HepG2 (cell line): ENCODE data around the gene MT1M. TPM values are rescaled to one million over a fixed set of nuclear protein-coding genes. Genes with fewer than 3 reads are reported as not detected.

Experiments
- ATAC-seq: fragments of 200-7000 bp; cut with Tn5 transposase; 3 replicates; pipeline ENCODE4 v1.9.1; 2020; ENCODE audit warnings: mild to moderate bottlenecking, moderate library complexity
- BruUV-seq: library from RNA; stranded (reverse); fragments of 400-500 nt; replicated peaks from 2 replicates; lab custom pipeline; 2021; lab: Mats Ljungman, UMichigan
- CTCF ChIA-PET: fragments of 300-600 bp; formaldehyde crosslinking; extraction: SDS; loops from one replicate; lab custom pipeline; 2021; ENCODE audit warnings: low total read pairs, inconsistent platforms, low intra/inter-chr PET ratio; lab: Yijun Ruan, JAX
- POLR2A ChIA-PET: fragments of 350-600 bp; sonication (Branson Sonifier 250); formaldehyde crosslinking; loops from one replicate; lab custom pipeline; 2020; ENCODE audit warnings: antibody characterized with exemption, inconsistent platforms; lab: Yijun Ruan, JAX
- DNase-seq: peaks from one replicate; pipeline ENCODE4 v3.0.0-alpha.2; 2015; ENCODE audit warnings: low spot score
- FAIRE-seq: peaks from 3 replicates; lab custom pipeline; 2011; peaks lifted over from hg19 to GRCh38; lab: Jason Lieb, UNC
- H2AFZ ChIP-seq: one replicate; pipeline ENCODE4 v1.6.1; 2011; ENCODE audit warnings: low read length, inconsistent platforms
- H3K27ac ChIP-seq: fragments of 300-600 bp; 3 replicates; pipeline ENCODE4 v1.8.0; 2011; ENCODE audit warnings: mixed run types, mild to moderate bottlenecking, mixed read lengths, low read length, inconsistent platforms; ENCODE audit not compliant: insufficient read depth; ENCODE audit errors: extremely low read length
- H3K27me3 ChIP-seq, 2 experiments: fragments of 200-600 bp in 1 of 2; 2 replicates in 1 of 2; 3 replicates in 1 of 2; pipeline versions ENCODE4 v1.6.0 to v1.8.0; 2011; ENCODE audit warnings: low read length in 2 of 2, mild to moderate bottlenecking in 2 of 2, moderate library complexity in 2 of 2, inconsistent platforms in 1 of 2; ENCODE audit not compliant: insufficient read depth in 2 of 2, control insufficient read depth in 1 of 2
- H3K36me3 ChIP-seq, 2 experiments: fragments of 200-600 bp in 1 of 2; replicated peaks in 1 of 2; 2 replicates in 1 of 2; 3 replicates in 1 of 2; pipeline versions ENCODE4 v1.5.1 to v1.8.0; 2011; ENCODE audit warnings: low read length in 2 of 2, inconsistent platforms in 1 of 2; ENCODE audit not compliant: insufficient read depth in 2 of 2, control insufficient read depth in 1 of 2
- H3K4me1 ChIP-seq: 2 replicates; pipeline ENCODE4 v1.5.1; 2012; ENCODE audit warnings: low read length, inconsistent platforms; ENCODE audit not compliant: insufficient read depth
- H3K4me2 ChIP-seq: 2 replicates; pipeline ENCODE4 v1.6.0; 2011; ENCODE audit warnings: low read depth, low read length, inconsistent platforms
- H3K4me3 ChIP-seq, 3 experiments: fragments of 200-600 bp in 1 of 3; sonication (generic), shearing (Covaris generic) in 1 of 3; replicated peaks in 1 of 3; 2 replicates each; pipeline ENCODE4 v1.5.1; 2011 to 2016; ENCODE audit warnings: low read length in 3 of 3, inconsistent platforms in 2 of 3, low read depth in 2 of 3, mild to moderate bottlenecking in 2 of 3, control low read depth in 1 of 3, mixed read lengths in 1 of 3; ENCODE audit not compliant: insufficient read depth in 1 of 3
- H3K79me2 ChIP-seq: one replicate; pipeline ENCODE4 v1.6.1; 2011; ENCODE audit warnings: low read length, inconsistent platforms; ENCODE audit not compliant: insufficient read depth
- H3K9ac ChIP-seq: 2 replicates; pipeline ENCODE4 v1.6.0; 2011; ENCODE audit warnings: mild to moderate bottlenecking, low read depth, low read length, inconsistent platforms; ENCODE audit not compliant: insufficient read depth
- H3K9me3 ChIP-seq: 2 replicates; pipeline ENCODE4 v1.5.1; 2012; ENCODE audit warnings: mild to moderate bottlenecking, low read length
- H4K20me1 ChIP-seq: 2 replicates; pipeline ENCODE4 v1.6.0; 2011; ENCODE audit warnings: inconsistent platforms, mild to moderate bottlenecking, low read length, moderate library complexity; ENCODE audit not compliant: insufficient read depth
- ATF7-NPFF ChIP-seq: sonication (generic); formaldehyde crosslinking; IDR thresholded peaks from 2 replicates; pipeline ENCODE4 v1.8.1; 2023; ENCODE audit warnings: mild to moderate bottlenecking, low read depth, missing genetic modification reagents, moderate library complexity
- HCFC1 ChIP-seq: fragments of 150-350 bp; IDR thresholded peaks from 2 replicates; pipeline ENCODE4 v1.6.1; 2014; ENCODE audit warnings: low read depth, low read length
- KLF11 ChIP-seq: IDR thresholded peaks from 2 replicates; pipeline ENCODE4 v1.6.1; 2016; ENCODE audit warnings: missing compliant biosample characterization
- PCBP2 ChIP-seq: fragments of 200-400 bp; formaldehyde crosslinking; optimal IDR thresholded peaks from 2 replicates; pipeline ENCODE3; 2018; ENCODE audit warnings: low read length, low read depth; ENCODE audit not compliant: poor library complexity, severe bottlenecking
- PREB ChIP-seq: sonication (generic); formaldehyde crosslinking; IDR thresholded peaks from 2 replicates; pipeline ENCODE4 v1.4.0; 2020; ENCODE audit warnings: missing genetic modification reagents
- RFX5 ChIP-seq: IDR thresholded peaks from 2 replicates; pipeline ENCODE4 v1.6.1; 2011; ENCODE audit warnings: low read depth, low read length, improper control_type of control experiment
- STAG1 ChIP-seq: sonication (generic); formaldehyde crosslinking; IDR thresholded peaks from 2 replicates; pipeline ENCODE4 v1.4.0; 2020; ENCODE audit warnings: missing genetic modification reagents
- TEF ChIP-seq: sonication (generic); formaldehyde crosslinking; IDR thresholded peaks from 2 replicates; pipeline ENCODE4 v1.5.0; 2020; ENCODE audit warnings: missing genetic modification reagents
- ZNF609 ChIP-seq: sonication (generic); formaldehyde crosslinking; IDR thresholded peaks from 2 replicates; pipeline ENCODE4 v1.4.0; 2020; ENCODE audit warnings: mild to moderate bottlenecking, missing genetic modification reagents, borderline replicate concordance
- WGBS: methylation state at CpG from one replicate; pipeline ENCODE4 v1.1.6; 2017; ENCODE audit warnings: low lambda C conversion rate; 5-methylcytosine and 5-hydroxymethylcytosine counted together
- in situ Hi-C: cut with HindIII; loops from 2 replicates; pipeline ENCODE4 v1.10.0; 2017; ENCODE audit warnings: low pct_unique_long_range_greater_than_20kb; ENCODE audit not compliant: extremely low pct_ligation_motif_present
- intact Hi-C: fragments of 100-400 bp; cut with micrococcal nuclease; formaldehyde crosslinking; loops from one replicate; pipeline ENCODE4 v1.10.0; 2022; ENCODE audit not compliant: unreplicated experiment
- polyA plus RNA-seq, 8 experiments: library from polyadenylated mRNA; depleted of rRNA in 3 of 8; stranded (reverse) in 7 of 8; unstranded in 1 of 8; fragments of >200 nt; fragmentation: Illumina TruSeq in 4 of 8; extraction: Trizol in 4 of 8; gene quantifications; 2 replicates each; pipeline versions ENCODE4 v1.2.1 to v1.2.3, GENCODE V29; 2011 to 2016; ENCODE audit warnings: low read depth in 4 of 8, missing spikeins in 1 of 8, mixed read lengths in 1 of 8; ENCODE audit not compliant: insufficient read depth in 1 of 8
- total RNA-seq, 5 experiments: library from RNA; depleted of rRNA; stranded (reverse); fragments of >200 nt; fragmentation: Illumina TruSeq; extraction: Trizol; gene quantifications; 2 replicates each; pipeline ENCODE4 v1.2.3, GENCODE V29; 2016; ENCODE audit warnings: low read depth in 1 of 5

MT1M gene
- total and polyA plus RNA-seq, 2 of the 13 experiments (the other 11 are each of a cell fraction or from before 2014, with no cell fraction given): 4.6 TPM; not detected in 1

GRCh38 chr16:56629531-56629930 is 2.9 kb upstream of the MT1M start:
- Histone ChIP-seq H3K36me3 (no peaks in the 10 kb centered on the region), H3K79me2 (no peaks in the 10 kb centered on the region), H2AFZ (no peak overlapping the region), H3K27me3 (peaks cover 6 to 67% of the 10 kb centered on the region in 2 experiments; a peak in 4 of 5 replicates), H3K4me3 (no peak overlapping the region), H3K9ac (no peak overlapping the region), H4K20me1 (no peaks in the 10 kb centered on the region), H3K4me1 (peaks cover 51% of the 10 kb centered on the region), H3K27ac (no peak overlapping the region), H3K9me3 (no peaks in the 10 kb centered on the region), H3K4me2 (no peak overlapping the region)
- TF ChIP-seq KLF11 (CRISPR knock-in tag): no peak
- TF ChIP-seq ATF7-NPFF: no peak
- no peak for TF ChIP-seq HCFC1
- TF ChIP-seq PCBP2: no peak
- TF ChIP-seq PREB (CRISPR knock-in tag): no peak
- TF ChIP-seq STAG1 (CRISPR knock-in tag): no peak
- TF ChIP-seq ZNF609 (CRISPR knock-in tag): no peak
- TF ChIP-seq TEF: no peak
- no peak for TF ChIP-seq RFX5
- WGBS: 10% methylated on average over 3 of the region's 3 CpGs
- no peak for DNase-seq
- BruUV-seq: no TSS peak
- no peak for ATAC-seq
- intact Hi-C loops (no loop called here), in situ Hi-C loops (no loop called here)
- ChIA-PET POLR2A (interaction anchor here (1.3 kb wide), 1 partner anchor 21 kb away, joined by 6 read pairs; the partner anchor contains the start of gene MT2A), CTCF (no interaction called here)
- no peak for FAIRE-seq
